Esophagus squamous epithelium (tissue), 5 donors: ENCODE data around the gene FGD4. TPM values are rescaled to one million over a fixed set of nuclear protein-coding genes. Genes with fewer than 3 reads are reported as not detected.

ENCODE experiments used
- DNase-seq: peaks from one replicate; lab custom pipeline; 2025; lab: John Stamatoyannopoulos, UW
- H3K27ac ChIP-seq, 4 donors: fragments of 200-600 bp; sonication (generic); one replicate each; pipeline ENCODE4 v1.5.1; 2016 to 2019; ENCODE audit warnings: mild to moderate bottlenecking in 1 of 4
- H3K27me3 ChIP-seq, 4 donors: fragments of 200-600 bp; sonication (generic); 1 replicate in 3 of 4; 2 replicates in 1 of 4; pipeline versions ENCODE4 v1.5.1 to v1.6.0; 2017 to 2021; ENCODE audit warnings: antibody characterized with exemption in 1 of 4
- H3K36me3 ChIP-seq, 3 donors: fragments of 200-600 bp; sonication (generic); one replicate each; pipeline ENCODE4 v1.5.1; 2016 to 2019
- H3K4me1 ChIP-seq, 3 donors: fragments of 200-600 bp; sonication (generic); one replicate each; pipeline ENCODE4 v1.5.1; 2017 to 2019
- H3K4me3 ChIP-seq, 4 donors: fragments of 200-600 bp; sonication (generic); 1 replicate in 3 of 4; 2 replicates in 1 of 4; pipeline ENCODE4 v1.5.1; 2016 to 2019; ENCODE audit warnings: mild to moderate bottlenecking in 2 of 4, moderate library complexity in 1 of 4
- H3K9me3 ChIP-seq, 3 donors: fragments of 200-600 bp; sonication (generic); one replicate each; pipeline ENCODE4 v1.5.1; 2016 to 2019
- POLR2A ChIP-seq, 4 donors: fragments of 450-650 bp; IDR thresholded peaks; one replicate each; pipeline ENCODE4 v1.6.1; 2017; ENCODE audit warnings: antibody characterized with exemption in 4 of 4, mild to moderate bottlenecking in 4 of 4, moderate library complexity in 3 of 4
- WGBS, 2 donors: methylation state at CpG; one replicate each; pipeline ENCODE4 v1.1.5; 2018; 5-methylcytosine and 5-hydroxymethylcytosine counted together
- intact Hi-C: fragments of 100-400 bp; cut with DNase I; formaldehyde crosslinking; loops from one replicate; pipeline ENCODE4 v1.15.0; 2022
- total RNA-seq, 4 donors: library from RNA; depleted of rRNA; stranded (reverse); fragments of >200 nt; gene quantifications; one replicate each; pipeline ENCODE4 v1.1.0, GENCODE V29; 2016
- TF ChIP-seq, protein P1 (sequence below), 6 experiments: fragments of 450-650 bp in 4 of 6; fragments of 200-600 bp in 2 of 6; sonication (generic) in 2 of 6; IDR thresholded peaks; one replicate each; pipeline ENCODE4 v1.5.1; 2016 to 2019; ENCODE audit warnings: antibody characterized with exemption in 6 of 6, mild to moderate bottlenecking in 4 of 6, moderate library complexity in 4 of 6
- donor health status: DM: yes; HTN: yes; CAD: no.

Gene FGD4
- total RNA-seq, 4 donors from 2014 or later: 17.0 to 49.8 (median 25.6) TPM

DNA sequence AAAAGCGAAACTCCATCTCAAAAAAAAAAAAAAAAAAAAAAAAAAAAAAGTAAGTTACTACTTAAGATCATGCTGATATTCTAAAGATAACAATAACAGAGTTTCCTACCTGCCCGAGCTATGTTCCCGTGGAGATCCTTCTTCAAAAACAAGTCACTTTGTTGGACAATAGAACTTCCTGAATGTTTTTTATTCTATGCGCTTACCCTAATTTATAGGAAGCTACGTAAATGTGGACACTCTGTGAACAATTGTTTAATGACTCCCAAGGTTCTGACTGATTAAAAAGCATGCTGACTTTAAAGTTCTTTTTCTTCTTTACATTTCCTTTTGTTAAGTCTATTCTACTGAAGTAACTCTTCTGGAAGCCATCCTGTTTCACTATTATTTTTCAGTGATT is 52.5 kb downstream of the FGD4 start:
- intact Hi-C loops: no loop called here
- H3K4me1 ChIP-seq: peaks cover 0 to 47% (median 15%) of the 10 kb centered on the region in 3 donors
- no peak overlapping the region for H3K4me3 ChIP-seq

DNA sequence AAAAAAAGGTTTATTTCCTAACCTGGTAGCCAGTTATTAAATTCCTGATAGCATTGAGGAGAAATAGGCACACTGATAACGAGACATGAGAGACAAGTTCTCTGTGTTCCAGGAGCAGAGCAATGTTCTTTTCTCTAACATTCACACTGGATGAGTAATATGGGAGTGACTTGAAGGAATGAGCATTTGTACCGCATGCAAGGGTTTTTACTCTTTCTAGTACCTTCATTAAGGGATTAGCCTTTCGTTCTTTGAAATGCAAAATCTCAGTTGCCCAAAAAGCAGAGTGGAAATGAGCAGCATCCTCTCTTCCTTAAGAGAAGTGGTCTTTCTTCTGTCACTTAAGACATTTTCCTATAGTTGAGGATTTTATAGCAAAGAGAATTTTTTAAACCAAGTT is 54.7 kb downstream of the FGD4 start:
- Histone ChIP-seq H3K9me3 (no peaks in the 10 kb centered on the region), H3K27ac (peak overlapping the region in 2 of 4 donors; percentile 27 to 59), H3K36me3 (no peaks in the 10 kb centered on the region), H3K4me1 (peaks cover 0 to 59% (median 20%) of the 10 kb centered on the region in 3 donors), H3K27me3 (no peaks in the 10 kb centered on the region), H3K4me3 (no peak overlapping the region)
- DNase-seq: no peak
- TF ChIP-seq, protein P1, sequence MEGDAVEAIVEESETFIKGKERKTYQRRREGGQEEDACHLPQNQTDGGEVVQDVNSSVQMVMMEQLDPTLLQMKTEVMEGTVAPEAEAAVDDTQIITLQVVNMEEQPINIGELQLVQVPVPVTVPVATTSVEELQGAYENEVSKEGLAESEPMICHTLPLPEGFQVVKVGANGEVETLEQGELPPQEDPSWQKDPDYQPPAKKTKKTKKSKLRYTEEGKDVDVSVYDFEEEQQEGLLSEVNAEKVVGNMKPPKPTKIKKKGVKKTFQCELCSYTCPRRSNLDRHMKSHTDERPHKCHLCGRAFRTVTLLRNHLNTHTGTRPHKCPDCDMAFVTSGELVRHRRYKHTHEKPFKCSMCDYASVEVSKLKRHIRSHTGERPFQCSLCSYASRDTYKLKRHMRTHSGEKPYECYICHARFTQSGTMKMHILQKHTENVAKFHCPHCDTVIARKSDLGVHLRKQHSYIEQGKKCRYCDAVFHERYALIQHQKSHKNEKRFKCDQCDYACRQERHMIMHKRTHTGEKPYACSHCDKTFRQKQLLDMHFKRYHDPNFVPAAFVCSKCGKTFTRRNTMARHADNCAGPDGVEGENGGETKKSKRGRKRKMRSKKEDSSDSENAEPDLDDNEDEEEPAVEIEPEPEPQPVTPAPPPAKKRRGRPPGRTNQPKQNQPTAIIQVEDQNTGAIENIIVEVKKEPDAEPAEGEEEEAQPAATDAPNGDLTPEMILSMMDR (IDR thresholded peaks at IDR 0.05): no peak
- TF ChIP-seq POLR2A (IDR thresholded peaks at IDR 0.05): no peak
- intact Hi-C loops: no loop called here
- WGBS, 2 donors: 14 to 25% methylated on average over 3 of the region's 3 CpGs

More for the DNA sequence above, 52.5 kb downstream of the FGD4 start:
- Histone ChIP-seq H3K9me3 (no peaks in the 10 kb centered on the region), H3K27me3 (no peaks in the 10 kb centered on the region), H3K27ac (no peak overlapping the region), H3K36me3 (no peaks in the 10 kb centered on the region)
- no peak for TF ChIP-seq POLR2A (IDR thresholded peaks at IDR 0.05)
- TF ChIP-seq, protein P1 (IDR thresholded peaks at IDR 0.05): no peak
- no peak for DNase-seq
- WGBS, 2 donors: 73 to 86% methylated on average over 5 of the region's 5 CpGs

DNA sequence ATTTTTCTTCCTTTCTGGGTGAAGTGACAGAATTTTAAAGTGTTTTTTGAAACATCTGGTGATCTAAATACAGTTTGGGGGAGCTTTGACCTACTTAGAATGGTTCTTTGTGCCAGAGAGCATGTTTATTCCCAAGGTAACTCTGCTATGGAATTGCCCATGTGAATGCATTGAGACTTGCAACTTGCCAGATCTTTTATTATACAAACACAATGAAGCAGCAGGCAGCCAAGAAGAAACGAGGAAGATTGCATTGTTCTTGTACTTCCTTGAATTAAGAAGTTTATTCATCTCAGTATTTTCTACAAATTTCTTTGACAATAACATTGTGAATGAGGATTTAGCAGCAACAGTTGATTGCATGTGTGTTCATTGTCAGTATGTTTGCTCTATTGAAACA is 55.5 kb downstream of the FGD4 start:
- Histone ChIP-seq H3K27me3 (no peaks in the 10 kb centered on the region), H3K27ac (peak overlapping the region in 2 of 4 donors; percentile 27 to 59), H3K4me3 (no peak overlapping the region), H3K36me3 (no peaks in the 10 kb centered on the region), H3K4me1 (peaks cover 0 to 59% (median 20%) of the 10 kb centered on the region in 3 donors), H3K9me3 (no peaks in the 10 kb centered on the region)
- WGBS, 2 donors: 0% methylated on average over 1 of the region's 1 CpG
- intact Hi-C loops: loop anchor here (5.0 kb wide), 1 partner anchor 207 kb away; no protein-coding TSS in a partner anchor
- TF ChIP-seq, protein P1 (IDR thresholded peaks at IDR 0.05): no peak
- DNase-seq: no peak

DNA sequence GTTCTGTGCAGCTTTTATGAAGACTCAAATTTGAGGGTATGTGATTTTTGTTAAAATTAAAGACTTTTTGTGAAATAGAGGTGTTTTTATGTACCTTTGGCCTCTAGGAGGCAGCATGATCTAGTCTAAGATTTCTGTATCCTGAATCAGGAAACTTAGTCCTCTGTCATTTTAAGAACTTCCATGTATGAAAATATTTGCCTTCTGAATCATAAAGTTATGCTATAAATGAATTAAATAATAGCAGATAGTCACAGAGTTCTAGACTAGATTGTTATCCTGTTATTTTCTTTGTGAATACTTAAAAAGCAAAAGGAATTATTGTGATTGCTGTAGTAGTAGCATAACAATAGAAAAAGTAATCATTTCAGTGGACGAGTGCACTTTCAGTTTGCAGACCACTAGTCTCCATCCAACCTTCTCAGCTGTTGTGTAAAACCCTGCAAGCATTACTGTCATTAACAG is 56.3 kb downstream of the FGD4 start:
- no peaks in the 10 kb centered on the region for H3K9me3 ChIP-seq
- no peaks in the 10 kb centered on the region for H3K27me3 ChIP-seq
- intact Hi-C loops: loop anchor here (5.0 kb wide), 1 partner anchor 207 kb away; no protein-coding TSS in a partner anchor
- DNase-seq: no peak
- peak overlapping the region in 3 of 4 donors; percentile 10 to 55 (median 22) for H3K4me3 ChIP-seq
- WGBS, 2 donors: 0 to 16% methylated on average over 1 of the region's 1 CpG
- no peaks in the 10 kb centered on the region for H3K36me3 ChIP-seq
- peak overlapping the region in 3 of 4 donors; percentile 29 to 59 (median 53) for H3K27ac ChIP-seq
- H3K4me1 ChIP-seq: peaks cover 0 to 55% (median 20%) of the 10 kb centered on the region in 3 donors
- TF ChIP-seq, protein P1 (IDR thresholded peaks at IDR 0.05): peak; percentile 26 to 73 (median 62)
- no peak for TF ChIP-seq POLR2A (IDR thresholded peaks at IDR 0.05)

DNA sequence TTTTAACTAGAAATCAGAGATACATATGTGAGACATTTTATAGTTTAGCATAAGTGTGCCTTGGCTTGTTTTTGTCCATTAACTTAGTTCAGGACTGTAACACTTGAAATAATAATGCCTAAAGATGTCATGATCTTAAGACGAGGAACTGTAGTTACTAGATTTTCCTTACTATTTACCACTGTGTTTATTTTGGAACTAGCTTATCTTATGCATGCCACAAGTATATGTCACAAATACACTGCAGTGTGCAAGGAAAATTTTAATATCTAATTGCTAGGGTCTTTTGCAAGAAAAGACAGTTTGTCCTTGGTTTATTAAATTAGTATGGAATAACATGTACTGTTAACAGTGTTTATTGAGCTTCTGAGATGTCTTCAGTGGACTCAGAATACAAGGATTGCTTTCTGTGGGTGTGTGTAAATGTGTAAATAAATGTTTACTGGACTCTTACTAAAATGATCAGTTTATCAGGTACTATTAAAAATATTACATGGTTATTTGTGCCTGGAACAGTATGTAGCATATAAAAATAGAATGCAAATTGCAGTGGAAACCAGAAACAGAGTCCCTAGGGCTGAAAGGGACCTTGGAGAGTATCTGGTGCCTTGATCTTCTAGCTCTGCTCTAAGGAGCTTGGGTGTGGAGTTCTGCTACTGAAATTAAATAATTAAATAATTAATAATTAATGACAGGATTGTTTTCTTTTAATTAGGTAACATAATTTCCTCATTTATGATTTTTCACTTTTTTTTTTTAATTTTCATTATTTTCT is 58.1 kb downstream of the FGD4 start:
- no peak overlapping the region for H3K4me3 ChIP-seq
- peaks cover 0 to 49% (median 20%) of the 10 kb centered on the region in 3 donors for H3K4me1 ChIP-seq
- DNase-seq: no peak
- peaks cover 0 to 11% (median 0%) of the 10 kb centered on the region in 3 donors for H3K36me3 ChIP-seq
- WGBS, 2 donors: 37 to 40% methylated on average over 1 of the region's 1 CpG
- TF ChIP-seq, protein P1 (IDR thresholded peaks at IDR 0.05): no peak
- no peak for TF ChIP-seq POLR2A (IDR thresholded peaks at IDR 0.05)
- no peaks in the 10 kb centered on the region for H3K27me3 ChIP-seq
- intact Hi-C loops: loop anchor here (5.0 kb wide), 1 partner anchor 205 kb away; no protein-coding TSS in a partner anchor
- H3K9me3 ChIP-seq: no peaks in the 10 kb centered on the region
- H3K27ac ChIP-seq: peak overlapping the region in 1 of 4 donors; percentile 53
